GM21390 (cell line): Measurements from ENCODE around the gene TRANK1.

ENCODE experiments used
- ATAC-seq: cut with Tn5 transposase; IDR thresholded peaks from one replicate; pipeline ENCODE4 v1.9.1; 2021; ENCODE audit not compliant: unreplicated experiment

Gene TRANK1

DNA sequence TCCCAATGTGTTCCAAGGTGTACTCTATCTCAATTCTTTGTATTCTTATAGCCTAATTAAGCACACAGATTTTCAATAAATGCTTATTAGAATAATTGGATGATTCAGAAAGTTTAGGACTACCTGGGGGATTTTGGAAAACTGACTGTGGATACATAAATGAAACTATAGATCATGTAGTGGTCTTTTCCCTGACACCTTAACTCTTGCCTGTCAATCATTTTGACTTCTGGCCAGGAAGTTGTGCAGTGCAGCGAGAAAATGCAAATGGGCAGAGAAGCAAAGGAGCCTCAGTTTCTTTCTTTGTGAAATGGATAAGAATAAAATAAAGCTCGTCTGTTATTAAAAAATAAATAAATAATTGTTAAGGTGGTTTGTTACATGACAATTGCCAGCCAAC, 133.1 kb downstream of the TRANK1 start:
- no peak for ATAC-seq

DNA sequence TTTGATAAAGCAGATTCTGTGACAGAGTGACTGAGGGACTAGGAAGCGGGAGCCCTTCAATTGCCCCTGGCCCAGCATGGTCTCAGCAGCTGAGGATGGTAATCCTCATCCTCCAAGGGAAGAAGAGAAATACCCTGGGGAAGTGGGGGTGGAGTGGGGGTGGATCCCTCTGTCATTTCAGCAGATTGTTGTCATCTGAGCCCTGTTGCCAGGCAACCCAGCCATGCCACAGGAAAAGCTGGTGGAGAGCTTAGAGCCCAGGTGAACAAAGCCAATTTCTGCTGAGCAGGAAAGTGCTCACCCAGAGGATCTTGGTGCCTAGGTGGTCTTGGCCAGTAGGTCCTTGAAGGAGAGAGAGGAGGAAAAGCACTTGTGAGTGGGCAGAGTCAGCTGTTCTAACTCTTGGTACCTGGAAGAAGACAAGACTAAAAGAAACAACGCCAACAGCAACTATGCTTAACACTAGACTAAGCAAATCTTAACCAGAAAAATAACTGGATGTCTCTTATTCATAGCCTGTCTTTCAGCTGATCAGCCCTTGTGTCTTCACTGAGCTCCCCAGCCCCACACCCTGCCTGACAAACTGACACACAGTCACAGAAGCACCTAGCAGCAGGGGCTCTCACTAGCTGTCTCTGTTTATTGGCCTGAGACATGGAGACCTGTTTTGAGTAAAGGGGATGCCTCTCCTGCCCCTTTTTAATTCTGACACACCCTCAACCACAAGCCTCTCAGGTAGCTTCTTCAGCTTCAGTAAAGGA, 140.4 kb downstream of the TRANK1 start:
- ATAC-seq = no peak

DNA sequence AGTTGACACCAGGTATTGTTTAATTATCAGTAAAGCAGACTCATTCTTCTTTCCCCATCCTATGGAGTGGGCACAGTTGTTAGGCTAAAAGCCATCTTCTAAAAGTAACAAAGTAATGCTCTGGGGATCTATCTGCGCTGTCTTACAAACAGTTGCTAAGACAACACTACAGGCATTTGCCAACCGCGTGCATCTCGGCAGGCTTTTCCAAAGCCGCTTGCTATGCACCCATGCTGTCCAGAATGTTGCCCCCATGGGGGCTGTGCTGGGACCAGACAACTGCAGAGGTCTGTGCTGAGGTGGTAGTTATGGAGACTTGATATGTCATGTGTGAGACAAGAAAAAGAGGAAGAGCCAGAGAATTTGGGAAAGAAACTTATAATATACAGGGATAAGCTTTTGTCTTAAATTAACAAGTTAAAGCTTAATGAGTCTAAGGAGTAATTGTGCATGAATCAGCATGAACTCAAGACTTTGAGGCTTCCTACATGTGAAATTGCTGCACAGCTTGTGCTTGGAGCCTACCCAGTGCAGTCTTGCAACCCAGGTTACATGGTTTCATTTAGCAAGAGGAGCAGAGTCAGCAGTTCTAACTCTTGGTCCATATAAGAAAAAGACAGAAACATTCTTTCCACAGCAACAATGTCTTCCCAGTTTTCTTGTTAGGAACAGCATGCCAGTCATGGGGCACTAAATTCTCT, 141.6 kb downstream of the TRANK1 start:
- no peak for ATAC-seq

DNA sequence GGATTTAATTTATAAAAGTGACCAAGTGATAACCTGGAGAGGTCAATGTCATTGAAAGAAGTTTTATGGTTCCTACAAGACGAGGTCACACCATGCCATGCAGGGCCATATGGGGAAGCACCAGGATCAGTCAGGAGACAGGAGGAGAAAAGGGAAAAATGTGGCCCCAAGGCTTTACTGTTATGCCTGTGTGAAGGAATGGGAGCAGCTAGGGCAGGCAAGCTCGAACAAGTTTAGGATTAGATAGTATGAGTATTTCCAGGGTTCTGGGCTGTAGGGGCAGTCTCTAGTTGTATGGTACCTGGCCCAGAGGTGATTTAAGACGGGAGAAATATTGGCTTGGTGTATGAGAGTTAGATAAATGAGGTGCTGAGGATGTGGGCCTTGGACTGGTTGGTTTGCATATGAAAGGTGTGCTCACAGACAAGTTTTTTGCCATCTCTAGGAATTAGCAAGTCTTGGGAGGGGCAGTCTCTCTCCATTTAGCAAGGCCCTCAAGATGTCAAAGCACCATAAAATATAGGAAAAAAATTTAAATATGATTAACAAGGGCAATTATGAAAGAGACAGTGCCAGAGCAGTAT, 144.2 kb downstream of the TRANK1 start:
- ATAC-seq = no peak

DNA sequence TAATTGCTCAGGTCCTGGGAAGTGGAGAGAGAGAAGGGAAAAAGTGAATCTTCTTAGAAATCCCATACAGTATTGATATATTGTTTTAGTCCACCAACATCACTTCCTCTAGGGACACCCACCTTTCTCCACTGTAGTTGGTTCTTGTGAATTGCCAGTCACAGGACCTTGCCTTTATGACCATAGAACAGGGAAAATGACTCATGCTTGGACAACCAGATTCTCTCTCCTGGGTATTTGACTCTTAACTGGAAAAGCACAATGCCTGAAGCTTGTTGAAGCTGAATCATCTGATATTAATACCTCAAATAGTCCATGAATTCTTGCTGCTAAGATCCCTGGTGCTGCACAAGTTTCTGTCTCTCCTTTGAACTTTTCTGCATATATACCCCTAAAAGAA, 148.0 kb downstream of the TRANK1 start:
- no peak for ATAC-seq

DNA sequence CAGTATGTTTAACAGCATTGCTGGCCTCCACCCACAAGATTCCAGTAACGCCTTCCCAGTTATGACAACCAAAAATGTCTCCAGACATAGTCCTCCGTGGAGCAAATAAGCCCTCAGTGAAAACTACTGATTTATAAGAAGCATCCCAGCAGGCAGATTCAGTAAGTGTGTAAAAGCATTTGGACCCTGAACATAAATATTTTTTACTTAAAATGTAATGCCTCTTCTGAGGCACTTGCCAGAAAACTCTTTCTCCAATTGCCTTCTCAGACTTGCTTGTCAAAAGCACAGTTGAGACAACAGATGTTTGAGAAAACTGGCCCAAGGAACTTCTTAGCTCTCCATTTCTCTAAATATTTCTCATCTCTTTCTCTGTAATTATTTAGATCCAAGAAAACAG, 148.7 kb downstream of the TRANK1 start:
- no peak for ATAC-seq

DNA sequence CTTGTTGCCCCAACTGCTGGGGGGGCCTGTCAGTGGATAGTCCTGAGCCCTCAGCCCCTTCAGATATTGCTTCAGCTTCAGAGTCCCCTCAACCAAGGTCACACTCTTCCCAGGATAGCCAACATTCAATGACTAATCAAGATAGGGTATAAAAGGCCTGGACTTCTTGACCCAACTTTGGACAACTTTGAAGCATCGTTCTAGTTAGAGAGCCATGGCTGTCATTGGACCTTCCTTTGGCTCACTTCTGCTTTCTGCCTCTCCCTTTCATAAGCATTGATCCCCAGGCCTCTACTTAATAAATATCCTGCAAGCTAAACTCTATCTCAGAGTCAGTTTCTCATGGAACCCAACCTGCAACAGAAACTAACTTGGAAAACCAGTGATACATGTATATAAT, 149.2 kb downstream of the TRANK1 start:
- ATAC-seq = no peak

DNA sequence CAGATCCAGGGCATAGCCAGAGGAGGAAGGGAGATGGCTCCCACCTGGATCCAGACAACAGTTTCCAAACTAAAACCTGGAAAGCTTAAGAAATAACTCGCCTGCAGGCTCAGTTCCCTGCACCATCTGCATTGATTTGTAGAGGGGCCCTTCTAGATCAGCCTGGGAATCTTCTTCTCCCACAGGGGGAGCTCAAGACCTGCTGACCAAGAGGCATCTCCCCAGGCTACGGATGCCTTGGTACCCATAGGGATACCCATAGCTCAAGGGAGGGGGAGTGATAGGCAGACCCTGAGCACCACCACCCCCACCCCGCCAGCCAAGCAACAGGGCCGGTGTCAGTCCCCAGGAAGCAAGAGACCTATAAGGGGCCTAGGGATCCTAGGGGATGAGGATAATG, 152.5 kb downstream of the TRANK1 start:
- peak; percentile 69 for ATAC-seq

DNA sequence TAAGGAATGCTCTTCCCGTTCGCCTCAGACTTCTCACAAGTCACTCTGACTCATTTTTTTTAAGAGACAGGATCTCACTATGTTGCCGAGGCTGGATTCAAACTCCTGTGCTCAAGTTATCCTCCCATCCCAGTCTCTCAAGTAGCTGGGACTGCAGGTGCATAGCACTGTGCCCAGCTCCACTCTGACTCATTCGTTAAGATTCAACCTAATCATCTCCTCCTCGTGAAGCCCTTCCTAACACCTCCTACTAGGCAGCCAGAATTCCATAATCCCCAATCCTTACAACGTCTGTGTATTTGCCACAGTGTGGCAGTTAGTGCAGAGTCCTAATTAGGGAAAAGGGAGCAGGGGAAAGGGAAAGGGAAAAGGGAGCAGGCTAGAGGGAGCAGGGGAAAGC, 154.1 kb downstream of the TRANK1 start:
- ATAC-seq = no peak

DNA sequence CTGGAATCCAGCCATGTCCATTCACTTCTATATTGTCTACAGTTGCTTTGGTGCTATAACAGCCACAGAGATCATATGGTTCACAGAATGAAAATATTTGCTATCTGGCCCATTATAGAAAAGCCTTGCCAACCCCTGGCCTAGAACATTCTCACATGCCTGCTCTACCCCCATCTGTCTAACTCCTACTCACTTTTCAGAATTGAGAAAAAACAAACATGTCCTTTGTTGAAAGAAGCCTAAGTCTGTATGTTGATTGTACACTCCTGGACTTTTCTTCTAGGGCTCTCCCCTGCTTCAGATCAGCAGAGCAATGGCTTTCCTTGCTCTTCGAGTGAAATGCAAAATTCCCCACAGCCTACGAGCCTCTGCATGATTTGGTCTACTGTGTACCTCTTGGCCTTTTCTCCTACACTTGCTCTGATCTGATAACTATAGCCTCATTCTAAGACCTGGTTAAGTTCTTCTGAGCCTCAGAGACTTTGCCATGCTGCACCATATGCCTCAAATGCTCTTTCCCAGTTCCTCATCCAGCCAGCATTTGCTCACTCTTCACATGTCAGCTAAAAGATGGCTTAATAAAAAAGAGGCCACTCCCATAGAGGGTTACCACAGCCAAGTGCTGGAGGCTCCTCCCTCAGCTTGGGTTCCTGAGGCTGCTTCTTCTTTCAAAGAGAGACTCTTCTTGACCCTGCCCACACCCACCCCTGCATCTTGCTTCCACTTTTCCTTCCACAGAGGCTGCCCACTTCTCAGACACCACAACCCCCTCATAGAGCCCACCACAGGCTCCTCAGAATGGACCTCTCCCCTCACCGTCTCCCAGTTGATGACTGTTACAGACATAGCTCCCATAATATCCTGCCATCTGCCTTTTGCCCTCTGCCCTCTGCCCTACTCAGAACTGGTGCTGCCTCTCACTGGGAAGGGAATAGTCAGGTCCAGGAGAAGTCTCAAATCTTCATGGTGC, 157.6 kb downstream of the TRANK1 start:
- no peak for ATAC-seq

DNA sequence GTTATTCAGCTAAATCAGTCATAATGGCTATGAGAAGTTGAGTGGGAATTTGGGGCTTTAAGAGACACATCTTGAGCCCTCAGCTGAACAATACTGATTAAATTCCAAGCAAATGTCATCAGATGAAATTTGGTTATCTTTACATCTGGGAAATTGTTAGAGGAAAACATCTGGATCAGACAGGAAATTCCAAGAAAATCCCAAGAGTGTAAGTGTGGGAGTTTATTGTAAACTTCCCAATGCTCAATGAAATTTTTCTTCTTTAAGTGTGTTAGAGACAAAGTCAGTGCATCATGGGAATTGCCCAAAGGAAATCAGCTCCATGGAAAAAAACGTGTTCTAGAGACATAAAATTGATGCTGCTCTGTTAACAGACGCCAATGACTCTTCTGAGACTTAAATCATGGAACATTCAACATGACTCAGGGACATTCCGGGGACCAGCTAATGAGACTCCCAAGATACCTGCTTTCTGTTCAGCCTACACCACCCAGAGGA, 160.7 kb downstream of the TRANK1 start:
- no peak for ATAC-seq

DNA sequence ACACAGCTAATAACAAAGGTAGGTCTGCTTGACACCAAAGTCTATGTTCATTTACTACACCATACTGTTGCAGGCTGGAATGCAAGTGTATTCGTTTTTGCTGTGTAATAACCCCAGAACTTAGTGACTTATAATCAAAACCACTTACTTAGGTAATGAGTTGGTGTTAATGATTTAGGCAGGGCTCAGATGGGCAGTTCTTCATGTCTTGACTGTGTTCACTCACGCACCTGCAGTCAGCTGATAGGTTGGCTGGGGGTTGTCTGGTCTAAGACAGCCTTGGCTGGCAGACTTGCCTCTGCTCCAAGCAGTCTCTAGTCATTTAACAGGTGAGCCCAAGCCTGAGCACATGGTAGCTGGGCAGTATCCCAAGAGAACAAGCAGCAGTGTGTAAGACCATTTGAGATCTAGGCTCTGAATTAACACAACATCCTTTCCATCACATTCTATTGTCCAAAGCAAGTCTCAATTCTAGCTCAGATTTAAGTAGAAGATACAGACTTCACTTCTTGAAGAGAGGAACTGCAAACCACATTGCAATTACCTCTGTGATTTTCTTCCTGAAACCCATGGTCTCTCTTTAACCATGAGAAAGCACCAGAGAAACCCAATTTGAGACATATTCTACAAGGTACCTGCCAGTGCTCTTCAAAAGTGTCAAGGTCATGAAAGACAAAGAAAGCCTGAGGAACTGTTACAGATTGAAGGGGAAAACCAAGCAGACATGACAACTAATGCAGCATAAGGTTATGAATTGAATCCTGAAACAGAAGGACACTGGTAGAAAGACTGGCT, 167.2 kb downstream of the TRANK1 start:
- ATAC-seq = no peak
